Measurements from ENCODE around the gene HDHD3. TPM values are rescaled to one million over a fixed set of nuclear protein-coding genes. Genes with fewer than 3 reads are reported as not detected.

Gene HDHD3
- total RNA-seq, 2 donors from 2014 or later: 24.3 to 37.1 TPM

DNA sequence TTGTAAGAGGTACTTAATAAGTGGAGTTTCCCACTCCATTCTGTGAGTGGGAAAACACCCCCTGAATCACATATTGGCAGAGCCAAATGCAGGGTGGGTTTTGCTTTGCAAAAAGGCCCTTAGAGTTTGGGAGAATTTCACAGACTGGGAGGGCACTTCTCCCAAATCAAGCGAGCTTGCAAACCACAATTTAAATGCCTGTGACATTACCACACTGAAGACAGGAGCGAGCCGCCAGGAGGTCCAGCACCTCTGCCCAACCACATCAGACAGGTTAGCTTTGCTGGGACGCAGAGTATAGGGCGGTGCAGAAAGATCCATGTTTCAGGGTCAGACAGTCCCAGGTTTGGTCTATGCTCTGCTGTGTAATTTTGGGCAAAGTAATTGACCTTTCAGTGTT lies 22.0 kb upstream of the HDHD3 start:
- no peaks in the 10 kb centered on the region for H3K9me3 Mint-ChIP-seq

DNA sequence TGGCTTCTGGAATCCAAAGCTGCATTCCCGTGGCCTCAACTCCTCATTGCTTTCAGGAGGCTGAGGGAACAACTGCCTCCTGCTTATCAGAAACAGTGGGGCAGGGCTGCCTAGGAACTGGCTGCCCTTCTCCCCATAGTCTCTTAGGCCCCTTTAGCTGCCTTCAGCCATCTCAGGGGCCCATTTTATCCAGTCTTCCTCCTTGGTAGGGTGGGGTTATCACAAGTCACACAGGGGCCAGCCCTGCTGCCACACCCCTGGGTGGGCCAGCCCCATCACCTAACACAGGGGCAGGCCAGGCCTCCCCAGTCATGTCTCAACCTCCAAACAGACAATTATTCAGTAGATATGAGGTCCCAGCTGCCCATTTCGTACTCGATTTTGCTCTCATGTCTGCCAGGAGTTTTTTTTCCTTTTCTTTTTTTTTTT lies 20.4 kb upstream of the HDHD3 start:
- TF ChIP-seq, protein P1, sequence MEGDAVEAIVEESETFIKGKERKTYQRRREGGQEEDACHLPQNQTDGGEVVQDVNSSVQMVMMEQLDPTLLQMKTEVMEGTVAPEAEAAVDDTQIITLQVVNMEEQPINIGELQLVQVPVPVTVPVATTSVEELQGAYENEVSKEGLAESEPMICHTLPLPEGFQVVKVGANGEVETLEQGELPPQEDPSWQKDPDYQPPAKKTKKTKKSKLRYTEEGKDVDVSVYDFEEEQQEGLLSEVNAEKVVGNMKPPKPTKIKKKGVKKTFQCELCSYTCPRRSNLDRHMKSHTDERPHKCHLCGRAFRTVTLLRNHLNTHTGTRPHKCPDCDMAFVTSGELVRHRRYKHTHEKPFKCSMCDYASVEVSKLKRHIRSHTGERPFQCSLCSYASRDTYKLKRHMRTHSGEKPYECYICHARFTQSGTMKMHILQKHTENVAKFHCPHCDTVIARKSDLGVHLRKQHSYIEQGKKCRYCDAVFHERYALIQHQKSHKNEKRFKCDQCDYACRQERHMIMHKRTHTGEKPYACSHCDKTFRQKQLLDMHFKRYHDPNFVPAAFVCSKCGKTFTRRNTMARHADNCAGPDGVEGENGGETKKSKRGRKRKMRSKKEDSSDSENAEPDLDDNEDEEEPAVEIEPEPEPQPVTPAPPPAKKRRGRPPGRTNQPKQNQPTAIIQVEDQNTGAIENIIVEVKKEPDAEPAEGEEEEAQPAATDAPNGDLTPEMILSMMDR (conservative IDR thresholded peaks at IDR 0.05): no peak
- Histone ChIP-seq H3K9me3 (ENCODE audit: control insufficient read depth, low read length) (no peaks in the 10 kb centered on the region), H3K4me1 (ENCODE audit: control insufficient read depth, insufficient read depth, low read length) (peaks cover 8% of the 10 kb centered on the region), H3K4me3 (ENCODE audit: low read length) (no peak overlapping the region), H3K27me3 (ENCODE audit: control insufficient read depth, insufficient read depth, low read length, poor library complexity, severe bottlenecking) (no peaks in the 10 kb centered on the region), H3K36me3 (ENCODE audit: control insufficient read depth, insufficient read depth, low read length) (peaks cover 59% of the 10 kb centered on the region), H3K27ac (ENCODE audit: low read depth, low read length) (no peak overlapping the region), H3K9ac (ENCODE audit: extremely low read depth, low read length, poor library complexity, severe bottlenecking) (no peak overlapping the region)
- no peaks in the 10 kb centered on the region for H3K9me3 Mint-ChIP-seq
- peak overlapping the region; percentile 52 for H3K27ac Mint-ChIP-seq
- peaks cover 28% of the 10 kb centered on the region for H3K4me1 Mint-ChIP-seq
- no peaks in the 10 kb centered on the region for H3K27me3 Mint-ChIP-seq (ENCODE audit: insufficient read depth)
- no peak overlapping the region for H3K4me3 Mint-ChIP-seq
- DNase-seq: no peak
- WGBS, 2 experiments (ENCODE audit: insufficient coverage in 1 of 2, insufficient read length in 1 of 2): 68 to 84% methylated on average over 3 of the region's 3 CpGs
- peaks cover 35% of the 10 kb centered on the region for H3K36me3 Mint-ChIP-seq (ENCODE audit: low read depth)

More for the DNA sequence above, 22.0 kb upstream of the HDHD3 start:
- Mint-ChIP-seq H3K27ac (no peak overlapping the region), H3K4me3 (peak overlapping the region; percentile 85), H3K36me3 (ENCODE audit: low read depth) (peaks cover 22% of the 10 kb centered on the region), H3K4me1 (peaks cover 28% of the 10 kb centered on the region), H3K27me3 (ENCODE audit: insufficient read depth) (no peaks in the 10 kb centered on the region)
- H3K27me3 ChIP-seq (ENCODE audit: control insufficient read depth, insufficient read depth, low read length, poor library complexity, severe bottlenecking): no peaks in the 10 kb centered on the region
- peaks cover 44% of the 10 kb centered on the region for H3K36me3 ChIP-seq (ENCODE audit: control insufficient read depth, insufficient read depth, low read length)
- DNase-seq: no peak
- 90 to 91% methylated on average over 3 to 5 of the region's 5 CpGs for WGBS, 2 experiments (ENCODE audit: insufficient coverage in 1 of 2, insufficient read length in 1 of 2)
- peak overlapping the region; percentile 72 for H3K9ac ChIP-seq (ENCODE audit: extremely low read depth, low read length, poor library complexity, severe bottlenecking)
- H3K4me3 ChIP-seq (ENCODE audit: low read length): peak overlapping the region; percentile 88
- TF ChIP-seq, protein P1 (conservative IDR thresholded peaks at IDR 0.05): no peak
- peaks cover 8% of the 10 kb centered on the region for H3K4me1 ChIP-seq (ENCODE audit: control insufficient read depth, insufficient read depth, low read length)
- no peak overlapping the region for H3K27ac ChIP-seq (ENCODE audit: low read depth, low read length)
- H3K9me3 ChIP-seq (ENCODE audit: control insufficient read depth, low read length): no peaks in the 10 kb centered on the region

DNA sequence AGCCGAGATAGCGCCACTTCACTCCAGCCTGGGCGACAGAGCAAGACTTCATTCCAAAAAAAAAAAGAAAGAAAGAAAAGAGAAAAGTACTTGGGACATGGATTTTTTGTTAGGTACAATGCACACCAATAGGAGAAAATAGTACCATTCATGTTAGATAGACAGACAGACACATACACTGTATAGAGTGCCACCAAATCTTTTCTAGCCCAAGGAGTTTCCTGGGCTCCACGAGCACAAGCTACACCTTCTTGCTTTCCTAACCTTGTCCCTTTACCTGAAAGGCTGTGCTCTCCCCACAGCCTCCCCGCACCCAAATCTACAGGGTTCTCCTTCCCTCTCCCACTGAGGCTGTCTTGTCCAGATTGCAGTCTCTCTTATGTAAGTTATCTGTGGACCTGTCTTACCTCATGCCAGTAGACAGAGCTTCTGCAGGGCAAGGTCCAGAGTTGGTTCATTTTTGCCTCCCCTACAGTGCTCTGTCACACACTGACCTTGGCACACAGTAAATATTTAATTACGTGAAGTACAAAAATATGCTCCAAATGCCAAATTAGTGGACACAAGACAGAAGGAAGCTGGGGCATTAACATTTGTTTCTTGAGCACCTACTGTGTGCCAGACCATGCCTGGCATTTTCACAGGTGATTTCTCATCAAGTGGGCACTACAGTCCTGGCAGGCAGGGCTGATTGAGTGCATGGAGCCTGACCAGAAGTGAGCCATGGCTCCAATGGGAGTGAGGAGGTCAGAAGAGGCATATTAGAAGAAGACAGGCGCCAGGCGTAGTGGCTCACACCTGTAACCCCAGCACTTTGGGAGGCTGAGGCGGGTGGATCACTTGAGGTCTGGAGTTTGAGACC lies 18.4 kb upstream of the HDHD3 start:
- Mint-ChIP-seq H3K27me3 (ENCODE audit: insufficient read depth) (no peaks in the 10 kb centered on the region), H3K27ac (no peak overlapping the region), H3K36me3 (ENCODE audit: low read depth) (peaks cover 54% of the 10 kb centered on the region), H3K4me1 (peaks cover 23% of the 10 kb centered on the region), H3K9me3 (no peaks in the 10 kb centered on the region), H3K4me3 (no peak overlapping the region)
- TF ChIP-seq, protein P1 (conservative IDR thresholded peaks at IDR 0.05): no peak
- Histone ChIP-seq H3K36me3 (ENCODE audit: control insufficient read depth, insufficient read depth, low read length) (peaks cover 79% of the 10 kb centered on the region), H3K9me3 (ENCODE audit: control insufficient read depth, low read length) (no peaks in the 10 kb centered on the region), H3K4me1 (ENCODE audit: control insufficient read depth, insufficient read depth, low read length) (peaks cover 8% of the 10 kb centered on the region), H3K27me3 (ENCODE audit: control insufficient read depth, insufficient read depth, low read length, poor library complexity, severe bottlenecking) (no peaks in the 10 kb centered on the region), H3K9ac (ENCODE audit: extremely low read depth, low read length, poor library complexity, severe bottlenecking) (no peak overlapping the region), H3K27ac (ENCODE audit: low read depth, low read length) (no peak overlapping the region), H3K4me3 (ENCODE audit: low read length) (no peak overlapping the region)
- 94 to 97% methylated on average over 9 of the region's 9 CpGs for WGBS, 2 experiments (ENCODE audit: insufficient coverage in 1 of 2, insufficient read length in 1 of 2)
- no peak for DNase-seq
